Peyer's patch (tissue), 4 donors: ENCODE data around the gene GREM1. TPM values are rescaled to one million over a fixed set of nuclear protein-coding genes. Genes with fewer than 3 reads are reported as not detected.

ENCODE experiments used
- DNase-seq, 3 donors: peaks; one replicate each; pipeline ENCODE4 v3.0.0-alpha.2; 2017 to 2019
- H3K27ac ChIP-seq, 4 donors: fragments of 200-600 bp; sonication (generic); one replicate each; pipeline ENCODE4 v1.5.1; 2016 to 2019
- H3K27me3 ChIP-seq, 2 donors: fragments of 200-600 bp; sonication (generic); one replicate each; pipeline ENCODE4 v1.5.1; 2019
- H3K36me3 ChIP-seq, 3 donors: fragments of 200-600 bp; sonication (generic); one replicate each; pipeline ENCODE4 v1.5.1; 2016 to 2019
- H3K4me1 ChIP-seq, 4 donors: fragments of 200-600 bp; sonication (generic); one replicate each; pipeline ENCODE4 v1.5.1; 2016 to 2019
- H3K4me3 ChIP-seq, 4 donors: fragments of 200-600 bp; sonication (generic); 1 replicate in 3 of 4; 2 replicates in 1 of 4; pipeline ENCODE4 v1.5.1; 2016 to 2019; ENCODE audit warnings: mild to moderate bottlenecking in 1 of 4
- H3K9me3 ChIP-seq, 4 donors: fragments of 200-600 bp; sonication (generic); one replicate each; pipeline ENCODE4 v1.5.1; 2016 to 2019; ENCODE audit warnings: mild to moderate bottlenecking in 1 of 4
- POLR2A ChIP-seq, 2 donors: fragments of 450-650 bp; IDR thresholded peaks; one replicate each; pipeline ENCODE4 v1.5.1; 2017; ENCODE audit warnings: antibody characterized with exemption in 2 of 2, mild to moderate bottlenecking in 2 of 2, moderate library complexity in 2 of 2
- total RNA-seq, 4 donors: library from RNA; depleted of rRNA; stranded (reverse); fragments of >200 nt; gene quantifications; one replicate each; pipeline ENCODE4 v1.1.0, GENCODE V29; 2016
- TF ChIP-seq, protein P1 (sequence below), 6 experiments: fragments of 450-650 bp in 4 of 6; fragments of 200-600 bp in 2 of 6; sonication (generic) in 1 of 6; IDR thresholded peaks; one replicate each; pipeline ENCODE4 v1.5.1; 2017 to 2019; ENCODE audit warnings: antibody characterized with exemption in 6 of 6, mild to moderate bottlenecking in 3 of 6, moderate library complexity in 1 of 6

The GREM1 gene
- total RNA-seq, 4 donors from 2014 or later = 3.0 to 13.3 (median 6.6) TPM

DNA sequence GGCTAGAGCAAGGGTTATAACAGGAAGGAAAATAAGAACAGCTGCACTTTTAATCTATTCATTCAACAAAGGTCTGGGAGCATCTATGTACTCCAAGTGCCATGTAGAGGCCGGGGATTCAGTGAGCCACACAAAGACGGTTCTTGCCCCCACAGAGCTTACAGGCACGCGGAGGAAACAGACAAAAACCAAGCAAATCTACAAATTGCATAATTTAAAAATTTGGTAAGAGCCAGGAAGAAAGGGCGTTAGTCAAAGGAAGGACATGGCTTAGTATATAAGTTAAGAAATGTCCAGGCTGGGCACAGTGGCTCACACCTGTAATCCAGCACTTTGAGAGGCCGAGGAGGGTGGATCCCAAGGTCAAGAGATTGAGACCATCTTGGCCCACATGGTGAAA, 10.4 kb upstream of the GREM1 start:
- no peaks in the 10 kb centered on the region for H3K36me3 ChIP-seq
- H3K4me3 ChIP-seq = no peak overlapping the region
- no peak overlapping the region for H3K27ac ChIP-seq
- H3K27me3 ChIP-seq = no peaks in the 10 kb centered on the region
- TF ChIP-seq, protein P1, sequence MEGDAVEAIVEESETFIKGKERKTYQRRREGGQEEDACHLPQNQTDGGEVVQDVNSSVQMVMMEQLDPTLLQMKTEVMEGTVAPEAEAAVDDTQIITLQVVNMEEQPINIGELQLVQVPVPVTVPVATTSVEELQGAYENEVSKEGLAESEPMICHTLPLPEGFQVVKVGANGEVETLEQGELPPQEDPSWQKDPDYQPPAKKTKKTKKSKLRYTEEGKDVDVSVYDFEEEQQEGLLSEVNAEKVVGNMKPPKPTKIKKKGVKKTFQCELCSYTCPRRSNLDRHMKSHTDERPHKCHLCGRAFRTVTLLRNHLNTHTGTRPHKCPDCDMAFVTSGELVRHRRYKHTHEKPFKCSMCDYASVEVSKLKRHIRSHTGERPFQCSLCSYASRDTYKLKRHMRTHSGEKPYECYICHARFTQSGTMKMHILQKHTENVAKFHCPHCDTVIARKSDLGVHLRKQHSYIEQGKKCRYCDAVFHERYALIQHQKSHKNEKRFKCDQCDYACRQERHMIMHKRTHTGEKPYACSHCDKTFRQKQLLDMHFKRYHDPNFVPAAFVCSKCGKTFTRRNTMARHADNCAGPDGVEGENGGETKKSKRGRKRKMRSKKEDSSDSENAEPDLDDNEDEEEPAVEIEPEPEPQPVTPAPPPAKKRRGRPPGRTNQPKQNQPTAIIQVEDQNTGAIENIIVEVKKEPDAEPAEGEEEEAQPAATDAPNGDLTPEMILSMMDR (IDR thresholded peaks at IDR 0.05) = no peak
- no peak for TF ChIP-seq POLR2A (IDR thresholded peaks at IDR 0.05)
- H3K4me1 ChIP-seq = no peaks in the 10 kb centered on the region
- no peak for DNase-seq
- H3K9me3 ChIP-seq = no peaks in the 10 kb centered on the region

GRCh38 chr15:32709295-32710033, 8.3 kb upstream of the GREM1 start:
- TF ChIP-seq, protein P1 (IDR thresholded peaks at IDR 0.05) = no peak
- no peaks in the 10 kb centered on the region for H3K9me3 ChIP-seq
- H3K4me3 ChIP-seq = no peak overlapping the region
- H3K36me3 ChIP-seq = no peaks in the 10 kb centered on the region
- no peaks in the 10 kb centered on the region for H3K4me1 ChIP-seq
- no peak for DNase-seq
- no peak overlapping the region for H3K27ac ChIP-seq
- H3K27me3 ChIP-seq = no peaks in the 10 kb centered on the region

DNA sequence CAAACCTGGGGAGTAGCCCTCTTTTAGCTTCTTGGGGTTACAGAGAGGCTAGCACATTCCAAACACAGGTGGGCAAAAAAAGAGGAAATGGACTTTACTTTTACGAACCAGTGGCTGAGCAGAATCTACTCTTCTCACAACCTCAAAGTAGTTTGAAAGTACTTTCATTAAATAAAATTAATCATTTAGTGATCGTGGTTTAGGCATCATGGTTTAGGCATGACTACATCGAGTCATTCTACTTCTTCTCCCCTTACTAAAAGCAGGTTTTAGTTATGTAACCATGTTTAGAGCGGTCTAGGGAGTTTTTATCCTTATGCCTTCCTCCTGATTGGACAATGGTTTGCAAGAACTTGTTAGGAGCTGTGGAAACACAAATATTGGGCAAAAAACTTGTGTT, 2.5 kb upstream of the GREM1 start:
- no peak overlapping the region for H3K27ac ChIP-seq
- H3K4me1 ChIP-seq = peaks cover 0 to 23% (median 0%) of the 10 kb centered on the region in 4 donors
- peaks cover 0 to 17% of the 10 kb centered on the region in 2 donors for H3K27me3 ChIP-seq
- no peaks in the 10 kb centered on the region for H3K36me3 ChIP-seq
- no peak for DNase-seq
- no peak for TF ChIP-seq POLR2A (IDR thresholded peaks at IDR 0.05)
- TF ChIP-seq, protein P1 (IDR thresholded peaks at IDR 0.05) = no peak
- H3K9me3 ChIP-seq = no peaks in the 10 kb centered on the region
- no peak overlapping the region for H3K4me3 ChIP-seq

GRCh38 chr15:32716216-32716914, 1.4 kb upstream of the GREM1 start:
- H3K4me1 ChIP-seq = peaks cover 0 to 23% (median 0%) of the 10 kb centered on the region in 4 donors
- no peaks in the 10 kb centered on the region for H3K36me3 ChIP-seq
- peak overlapping the region in 2 of 4 donors; percentile 13 to 62 for H3K27ac ChIP-seq
- TF ChIP-seq, protein P1 (IDR thresholded peaks at IDR 0.05) = no peak
- TF ChIP-seq POLR2A (IDR thresholded peaks at IDR 0.05) = no peak
- peaks cover 0 to 17% of the 10 kb centered on the region in 2 donors for H3K27me3 ChIP-seq
- H3K4me3 ChIP-seq = peak overlapping the region in 1 of 4 donors; percentile 49
- no peak for DNase-seq
- no peaks in the 10 kb centered on the region for H3K9me3 ChIP-seq

DNA sequence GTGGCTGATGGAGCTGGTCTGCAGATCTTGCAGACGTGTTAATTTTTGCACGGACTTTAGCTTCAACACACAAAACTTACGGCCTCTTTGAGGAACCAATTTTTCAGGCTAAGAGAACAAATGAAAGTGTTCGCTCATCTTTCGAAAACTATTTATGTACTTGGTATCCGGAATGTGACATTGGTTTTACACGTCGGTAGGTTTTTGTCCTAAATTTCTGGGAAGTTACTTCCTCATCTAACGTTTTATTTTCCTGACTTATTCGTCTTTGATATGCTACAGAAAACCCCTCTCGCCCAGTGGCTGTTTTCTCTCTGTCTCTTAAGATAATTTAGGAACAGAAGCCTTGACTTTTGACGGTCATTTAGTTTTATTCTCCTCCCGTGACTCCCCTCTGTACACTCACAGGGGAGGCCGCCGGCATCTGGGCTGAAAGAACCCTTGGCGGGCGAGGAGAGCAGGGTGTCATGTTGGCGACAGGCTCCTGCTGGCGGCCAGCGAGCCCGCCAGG, 834 bp upstream of the GREM1 start:
- TF ChIP-seq, protein P1 (IDR thresholded peaks at IDR 0.05) = no peak
- TF ChIP-seq POLR2A (IDR thresholded peaks at IDR 0.05) = no peak
- peaks cover 0 to 23% (median 0%) of the 10 kb centered on the region in 4 donors for H3K4me1 ChIP-seq
- no peak for DNase-seq
- no peaks in the 10 kb centered on the region for H3K9me3 ChIP-seq
- H3K27me3 ChIP-seq = peaks cover 0 to 17% of the 10 kb centered on the region in 2 donors
- no peaks in the 10 kb centered on the region for H3K36me3 ChIP-seq
- H3K27ac ChIP-seq = peak overlapping the region; percentile 58 to 64 (median 62)
- H3K4me3 ChIP-seq = peak overlapping the region in 3 of 4 donors; percentile 27 to 49 (median 31)
